Stimulated activated CD8-positive, alpha-beta memory T cell treated with anti-CD3 and anti-CD28 coated beads, Interleukin-4, amount 100 ng/mL, for 1 hour (primary cell): ENCODE data around the gene KLHL36.
A peak's percentile ranks its signal among the peaks of the same experiment; 100 is the strongest.
"Not testable (repeated sequence)": the region's sequence is repeated elsewhere in the genome, so short reads cannot be mapped to it uniquely, and the experiment has no call there.

ENCODE experiments used
- DNase-seq, 2 donors: peaks; one replicate each; pipeline ENCODE4 v3.0.0-alpha.2; 2020; ENCODE audit warnings: low read depth in 2 of 2, low spot score in 1 of 2

KLHL36 gene

DNA sequence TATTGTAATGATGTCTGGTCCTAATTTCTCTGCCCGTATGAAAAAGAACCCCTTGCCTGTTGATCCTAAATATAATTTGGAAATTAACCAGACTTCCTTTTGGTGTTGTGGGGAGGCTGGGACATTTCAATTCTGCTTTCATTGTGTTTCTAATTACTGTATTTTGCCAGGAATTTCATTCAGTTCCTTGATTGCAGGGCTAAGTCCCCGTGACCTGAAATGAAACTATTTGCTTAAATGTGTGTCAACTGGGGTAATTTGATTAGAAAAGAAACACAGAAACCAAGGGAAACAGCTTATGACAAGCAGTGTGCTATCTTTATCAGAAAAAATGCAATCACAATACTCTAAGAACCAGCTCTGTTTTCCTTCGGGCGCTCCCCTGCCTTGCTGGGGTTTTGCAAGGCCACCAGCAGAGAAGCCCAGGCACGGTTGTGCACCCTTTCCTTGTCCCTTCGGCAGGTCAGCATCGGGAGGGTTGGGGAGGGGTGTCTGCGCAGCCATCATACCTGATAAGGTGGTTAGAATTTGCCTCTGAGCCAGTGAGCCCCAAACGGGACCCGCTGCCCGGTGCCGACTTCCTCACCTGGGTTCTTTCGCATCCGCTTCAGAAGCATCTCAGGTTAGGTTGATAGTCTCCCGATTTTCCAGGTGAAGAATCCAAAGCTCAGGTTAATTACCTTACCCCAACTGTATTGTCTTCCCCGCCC lies 19.4 kb downstream of the KLHL36 start:
- no peak for DNase-seq

DNA sequence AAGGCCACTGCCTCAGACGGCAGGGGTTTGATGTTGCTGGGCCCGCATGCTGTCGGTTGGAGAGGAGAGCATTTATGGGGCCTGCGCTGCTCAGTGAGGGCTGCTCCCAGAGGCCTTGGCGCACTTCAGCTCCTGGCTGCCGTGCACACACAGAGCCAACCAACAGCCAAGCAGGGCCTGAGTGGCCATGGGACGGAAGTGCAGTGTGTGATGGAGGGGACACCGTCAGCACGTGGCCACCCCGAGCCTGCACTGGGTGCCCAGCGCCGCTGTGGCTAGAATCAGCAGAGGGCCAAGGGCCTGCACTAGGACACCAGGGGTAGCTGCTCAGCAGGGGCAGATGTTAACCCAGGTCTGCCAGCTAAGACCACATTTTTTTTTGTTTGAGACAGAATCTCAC lies 21.8 kb downstream of the KLHL36 start:
- no peak for DNase-seq

DNA sequence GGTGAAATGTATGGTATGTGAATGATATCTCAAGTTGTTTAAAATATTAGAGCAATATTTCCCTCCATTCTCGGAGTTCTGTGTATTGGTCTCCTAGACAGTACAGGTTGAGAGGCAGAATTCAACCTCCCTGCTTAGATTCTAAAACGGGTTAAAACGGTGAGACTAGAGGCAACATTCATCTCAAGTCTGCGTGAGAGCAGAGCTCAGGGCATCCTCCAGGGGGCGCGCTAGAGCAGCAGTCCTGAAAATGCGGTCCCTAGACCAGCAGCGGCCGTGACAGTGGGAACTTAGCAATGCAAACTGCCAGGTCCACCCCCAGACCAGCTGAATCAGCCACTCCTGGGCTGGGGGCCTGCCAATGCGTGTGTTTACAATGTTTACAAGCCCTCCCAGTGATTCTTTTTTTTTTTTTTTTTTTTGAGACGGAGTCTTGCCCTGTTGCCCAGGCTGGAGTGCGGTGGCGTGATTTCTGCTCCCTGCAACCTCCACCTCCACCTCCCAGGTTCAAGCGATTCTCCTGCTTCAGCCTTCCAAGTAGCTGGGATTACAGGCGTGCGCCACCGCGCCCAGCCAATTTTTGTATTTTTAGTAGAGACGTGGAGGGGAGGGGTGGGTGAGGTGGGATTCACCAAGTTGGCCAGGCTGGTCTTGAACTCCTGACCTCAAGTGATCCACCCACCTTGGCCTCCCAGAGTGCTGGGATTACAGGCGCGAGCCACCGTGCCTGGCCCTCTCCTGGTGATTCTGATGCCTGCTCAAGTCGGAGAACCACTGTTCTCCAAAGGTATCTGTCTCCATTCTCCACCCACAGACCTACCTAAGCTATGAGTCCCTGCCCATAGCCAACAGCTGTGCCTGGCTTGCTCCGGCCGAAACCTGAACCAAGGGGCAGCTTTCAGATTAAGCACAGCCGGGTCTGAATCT lies 24.2 kb downstream of the KLHL36 start:
- DNase-seq: peak; percentile 69 to 71

DNA sequence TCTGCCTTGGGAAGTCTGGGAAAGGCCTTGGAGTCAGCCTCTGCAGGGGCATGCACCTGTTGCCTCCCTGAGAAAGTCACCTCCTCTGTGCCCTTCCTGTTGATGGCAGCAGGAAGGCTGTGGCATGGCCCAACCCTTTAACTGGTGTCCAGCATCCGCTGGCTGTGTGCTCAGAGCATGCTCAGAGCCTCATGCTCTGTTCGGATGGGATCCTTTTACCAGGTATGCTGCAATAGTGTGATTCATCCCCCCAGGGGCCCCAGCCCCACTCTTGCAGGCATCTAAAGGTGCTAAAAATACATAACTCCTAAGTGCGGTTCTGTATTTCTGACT lies 24.9 kb downstream of the KLHL36 start:
- DNase-seq: no peak

DNA sequence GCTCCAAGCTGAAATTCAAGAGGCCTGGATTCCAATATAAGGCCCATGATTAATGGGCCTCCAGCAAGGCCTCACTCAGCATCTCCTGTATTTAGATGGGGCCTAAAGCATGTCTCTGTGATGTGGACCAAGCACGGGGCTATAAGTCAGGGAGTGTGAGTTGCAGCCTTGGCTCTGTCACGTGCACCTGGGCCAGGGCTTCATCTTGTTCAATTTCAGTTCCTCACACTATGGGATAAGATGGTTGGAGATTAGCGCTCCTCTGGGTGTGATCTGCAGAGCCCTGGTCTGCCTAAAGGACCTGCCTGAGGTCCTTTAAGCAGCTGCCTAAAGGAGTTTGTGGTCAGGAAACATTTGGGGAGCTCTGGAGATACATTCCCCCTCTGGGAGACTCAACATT lies 25.2 kb downstream of the KLHL36 start:
- DNase-seq: no peak

GRCh38 chr16:84675423-84675822 lies 27.1 kb downstream of the KLHL36 start:
- DNase-seq: no peak

- no peak for DNase-seq
Measured at GRCh38 chr16:84675884-84676283, 27.6 kb downstream of the KLHL36 start.

DNA sequence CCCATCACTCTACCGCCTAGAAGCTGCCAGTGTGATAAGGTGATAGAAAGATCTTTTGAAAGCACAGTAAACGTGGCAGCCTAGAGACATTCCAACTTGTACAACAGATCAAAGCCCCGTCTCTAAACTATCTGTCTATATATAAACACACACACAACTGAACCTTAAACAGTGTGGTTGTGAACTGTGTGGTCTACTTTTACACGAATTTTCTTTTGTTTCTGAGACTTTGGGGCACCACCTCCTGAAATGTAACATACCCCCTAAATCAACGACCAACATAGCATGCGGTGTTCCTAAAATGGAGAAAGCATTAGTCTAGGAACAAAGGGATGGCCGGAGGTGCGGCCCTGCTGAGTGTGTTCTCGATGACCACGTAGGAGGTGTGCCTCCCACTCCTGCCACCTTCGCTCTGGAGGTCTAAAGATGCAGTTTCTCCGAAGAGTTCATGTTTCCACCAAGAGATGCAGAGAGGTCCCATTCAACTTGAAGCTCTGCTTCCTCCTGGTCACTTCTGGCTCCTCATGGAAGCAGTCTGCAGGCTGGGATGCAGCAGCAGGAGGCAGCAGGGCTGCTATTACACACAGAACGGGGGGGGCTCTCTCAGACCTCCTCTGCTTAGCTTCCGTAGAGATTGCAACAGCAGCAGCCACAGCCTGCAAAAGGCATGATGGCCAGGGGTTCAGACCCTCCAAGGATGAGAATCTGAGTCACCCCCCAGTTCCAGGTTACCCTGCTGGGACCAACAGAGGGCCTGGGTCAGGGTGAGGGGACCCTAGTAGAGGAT lies 28.9 kb downstream of the KLHL36 start:
- no peak for DNase-seq

- DNase-seq: no peak
Measured at GRCh38 chr16:84677849-84678248, 29.5 kb downstream of the KLHL36 start.

GRCh38 chr16:84678541-84678940 lies 30.2 kb downstream of the KLHL36 start:
- no peak for DNase-seq

DNA sequence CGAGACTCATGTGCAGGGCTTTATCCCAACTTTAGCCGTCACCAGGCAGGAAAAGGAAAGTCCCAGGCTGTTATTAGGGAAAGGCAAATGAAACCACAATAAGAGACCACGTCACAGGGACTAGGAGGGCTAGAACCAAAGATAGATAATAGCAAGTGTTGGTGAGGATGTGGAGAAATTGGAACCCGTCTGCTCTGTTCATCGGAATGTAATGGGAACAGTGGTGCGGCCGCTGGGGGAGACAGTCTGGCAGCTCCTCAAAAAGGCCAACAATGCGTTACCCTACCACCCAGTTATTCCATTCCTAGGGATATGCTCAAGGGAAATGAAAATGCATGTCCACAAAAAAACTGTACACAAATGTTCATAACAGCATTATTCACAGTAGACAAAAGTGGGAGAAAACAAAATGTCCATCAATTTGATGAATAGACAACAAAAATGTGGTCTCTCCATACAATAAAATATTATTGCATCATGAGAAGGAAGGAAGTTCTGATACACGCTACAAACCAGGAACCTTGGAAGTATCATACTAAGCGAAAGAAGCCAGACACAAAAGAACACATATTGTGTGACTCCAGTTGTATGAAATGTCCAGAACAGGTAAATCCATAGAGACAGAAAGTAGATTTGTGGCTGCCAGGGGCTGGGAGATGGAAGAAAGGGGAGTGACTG lies 32.0 kb downstream of the KLHL36 start:
- no peak for DNase-seq

DNA sequence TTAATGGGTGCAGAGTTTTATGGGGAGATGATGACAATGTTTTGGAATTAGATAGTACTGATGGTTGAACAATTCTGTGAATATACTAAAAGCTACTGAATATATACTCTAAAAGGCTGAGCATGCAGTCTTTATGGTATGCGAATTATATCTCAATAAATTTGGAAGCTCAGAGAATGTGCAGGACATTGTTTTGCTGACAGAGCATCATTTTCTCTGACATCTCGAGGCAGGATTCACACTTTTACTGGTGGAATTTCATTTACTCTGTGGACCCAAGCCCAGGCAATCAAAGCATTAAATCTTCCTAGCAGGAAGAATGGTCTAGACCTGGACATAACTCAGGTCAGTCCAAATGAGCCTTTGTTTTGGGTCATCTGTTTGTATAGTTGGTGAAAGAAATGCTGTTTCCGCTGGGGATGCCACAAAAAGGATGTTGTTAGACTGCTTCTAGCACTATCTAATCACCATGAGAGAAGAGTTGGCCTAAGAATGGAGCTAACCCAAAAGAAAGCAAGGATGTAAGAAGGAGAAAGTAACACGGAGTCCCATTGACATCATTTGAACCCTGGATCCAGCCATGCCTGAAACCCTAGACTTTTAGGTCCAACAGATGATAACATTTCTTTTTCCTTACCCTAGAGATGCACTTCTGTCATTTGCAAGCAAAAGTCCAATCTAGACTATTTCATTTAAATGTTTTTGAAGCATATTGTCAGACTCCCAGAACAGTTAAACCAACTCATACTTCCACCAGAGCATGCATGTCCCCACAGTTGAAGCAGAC lies 32.7 kb downstream of the KLHL36 start:
- DNase-seq: no peak

- DNase-seq: no peak
Measured at GRCh38 chr16:84683691-84684591, 35.6 kb downstream of the KLHL36 start.

DNA sequence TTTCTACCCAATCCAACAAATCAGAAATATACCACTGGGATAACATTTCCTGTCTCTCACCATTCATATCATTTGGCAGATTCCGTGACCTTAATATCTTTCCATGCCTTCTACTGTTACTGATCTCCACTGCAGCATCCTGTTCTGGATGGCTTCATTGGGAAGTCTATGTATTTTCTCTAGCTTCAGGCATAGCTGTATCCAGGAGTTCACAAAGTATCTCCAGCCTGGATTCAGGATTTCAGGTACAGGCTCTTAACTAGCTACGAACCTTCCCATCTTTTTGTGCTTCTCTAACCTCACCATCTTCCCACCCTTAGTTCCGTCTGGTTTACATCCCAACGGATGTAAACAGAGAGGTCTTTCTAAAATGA lies 36.3 kb downstream of the KLHL36 start:
- DNase-seq: no peak

DNA sequence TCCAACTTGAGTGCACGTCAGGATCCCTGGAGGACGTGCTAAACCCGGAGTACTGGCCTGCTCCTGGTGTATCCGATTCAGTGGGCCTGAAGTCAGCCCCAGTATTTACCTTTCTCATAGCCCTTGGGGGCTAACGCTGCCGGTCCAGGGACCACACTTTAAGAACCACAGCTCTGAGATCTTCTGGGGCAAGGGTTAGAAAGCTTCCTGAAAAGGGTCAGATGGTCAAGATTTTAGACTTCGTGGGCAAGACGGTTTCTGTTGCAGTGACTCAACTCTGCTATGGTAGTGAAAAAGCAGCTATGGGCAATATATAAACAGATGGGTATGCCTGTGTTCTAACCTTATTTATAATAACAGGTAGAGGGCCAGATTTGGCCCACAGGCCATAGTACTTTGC lies 36.9 kb downstream of the KLHL36 start:
- DNase-seq: no peak

DNA sequence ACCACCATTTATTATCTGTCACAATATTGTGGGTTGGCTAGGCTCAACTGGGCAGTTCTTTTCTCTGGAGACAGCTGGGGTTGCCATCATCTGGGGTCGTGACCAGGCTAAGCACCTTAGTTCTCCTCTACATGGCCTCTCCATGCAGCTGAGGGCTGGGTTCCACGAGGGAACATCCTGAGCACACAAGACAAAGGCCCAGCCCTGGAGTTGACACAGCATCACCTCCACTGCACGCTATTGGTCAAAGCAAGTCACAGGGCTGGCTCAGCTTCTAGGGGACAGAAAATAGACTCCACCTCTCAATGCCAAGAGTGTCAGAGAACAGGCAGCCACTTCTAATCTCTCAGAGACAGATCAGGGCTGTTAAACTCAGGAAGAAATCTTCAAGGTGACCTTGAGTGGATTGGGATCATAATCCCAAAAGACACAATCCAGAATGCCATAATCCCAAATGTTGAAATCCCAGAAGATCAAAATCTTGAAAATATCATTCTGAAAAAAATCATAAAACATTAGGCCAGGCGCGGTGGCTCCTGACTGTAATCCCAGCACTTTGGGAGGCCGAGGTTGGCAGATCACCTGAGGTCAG lies 38.5 kb downstream of the KLHL36 start:
- DNase-seq: no peak

DNA sequence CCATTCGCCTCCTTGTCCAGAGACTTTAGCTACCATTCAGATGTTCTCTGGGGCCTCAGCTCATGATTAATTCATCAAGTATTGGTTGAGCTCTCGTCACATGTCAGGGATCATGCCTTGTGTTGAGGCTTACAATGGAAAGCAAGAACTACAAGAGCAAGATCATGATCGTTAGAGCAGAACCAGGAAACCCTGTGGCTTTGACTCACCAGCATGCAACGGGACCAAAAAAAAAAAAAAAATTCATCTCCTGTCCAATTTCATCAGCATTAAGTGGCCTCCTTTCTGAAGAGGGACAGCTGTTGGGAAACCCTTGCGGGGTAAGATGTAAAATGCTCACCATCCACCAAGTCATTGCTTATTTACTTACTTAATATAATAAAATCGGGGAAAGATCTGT lies 39.4 kb downstream of the KLHL36 start:
- DNase-seq: no peak

DNA sequence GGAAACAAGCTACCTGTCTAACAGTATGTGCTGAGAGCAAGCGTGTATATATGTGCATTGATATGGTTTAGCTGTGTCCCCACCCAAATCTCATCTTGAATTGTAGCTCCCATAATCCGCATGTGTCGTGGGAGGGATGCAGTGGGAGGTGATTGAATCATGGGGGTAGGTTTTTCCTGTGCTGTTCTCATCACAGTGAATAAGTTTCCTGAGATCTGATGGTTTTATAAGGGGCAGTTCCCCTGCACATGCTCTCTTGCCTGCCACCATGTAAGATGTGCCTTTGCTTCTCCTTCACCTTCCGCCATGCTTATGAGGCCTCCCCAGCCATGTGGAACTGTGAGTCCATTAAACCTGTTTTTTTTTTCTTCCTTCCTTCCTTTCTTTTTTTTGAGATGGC lies 39.9 kb downstream of the KLHL36 start:
- DNase-seq: not testable (repeated sequence)

DNA sequence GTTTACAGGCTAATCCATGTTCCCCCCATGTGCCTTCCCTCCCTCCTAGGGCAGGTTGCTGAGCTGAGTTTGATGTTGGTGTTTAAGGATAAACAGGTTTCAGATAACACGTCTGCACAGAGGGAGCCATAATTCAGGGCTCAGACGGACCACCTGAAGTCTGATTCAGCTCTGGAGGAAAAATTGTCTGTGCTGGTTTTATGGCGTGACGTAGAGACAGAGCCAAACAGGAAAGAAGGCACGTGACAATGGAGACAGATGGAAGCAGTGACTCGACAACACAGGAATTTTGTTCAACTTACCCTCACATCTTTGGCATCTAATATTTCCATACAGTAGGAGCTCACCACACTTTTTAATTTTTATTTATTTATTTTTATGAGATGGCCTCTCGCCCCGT lies 40.8 kb downstream of the KLHL36 start:
- no peak for DNase-seq
